ENCODE results near the gene HEATR1.

HEATR1 gene

GRCh38 chr1:236603991-236604904, at the start of gene HEATR1:
Gene HEATR1, minus strand, starts transcription at chr1:236604516. Its CDS starts 421 bp downstream, at chr1:236604095.
- in situ Hi-C loops (cut with MboI; ENCODE audit: low sequenced_read_pairs), result loop anchor here (25.0 kb wide), 3 partner anchors 508 to 958 kb away; no protein-coding TSS in a partner anchor

GRCh38 chr1:236645016-236645680, 40.8 kb upstream of the HEATR1 start:
- in situ Hi-C loops (cut with MboI; ENCODE audit: low sequenced_read_pairs), result no loop called here

- in situ Hi-C loops (cut with MboI; ENCODE audit: low sequenced_read_pairs), result no loop called here
These were observed 38.4 kb upstream of the HEATR1 start for GRCh38 chr1:236642763-236643162.

GRCh38 chr1:236639686-236640085, 35.4 kb upstream of the HEATR1 start:
- in situ Hi-C loops (cut with MboI; ENCODE audit: low sequenced_read_pairs), result no loop called here

- in situ Hi-C loops (cut with MboI; ENCODE audit: low sequenced_read_pairs), result no loop called here
These were observed 34.6 kb upstream of the HEATR1 start for GRCh38 chr1:236638945-236639344.

GRCh38 chr1:236636017-236636416, 31.7 kb upstream of the HEATR1 start:
- in situ Hi-C loops (cut with MboI; ENCODE audit: low sequenced_read_pairs), result no loop called here

GRCh38 chr1:236627727-236628408, 23.6 kb upstream of the HEATR1 start:
- in situ Hi-C loops (cut with MboI; ENCODE audit: low sequenced_read_pairs), result no loop called here

- in situ Hi-C loops (cut with MboI; ENCODE audit: low sequenced_read_pairs), result loop anchor here (25.0 kb wide), 3 partner anchors 489 to 939 kb away; no protein-coding TSS in a partner anchor
These were observed 19.3 kb upstream of the HEATR1 start for GRCh38 chr1:236623371-236624166.

GRCh38 chr1:236622407-236622806, 18.1 kb upstream of the HEATR1 start:
- in situ Hi-C loops (cut with MboI; ENCODE audit: low sequenced_read_pairs), result loop anchor here (25.0 kb wide), 3 partner anchors 490 to 940 kb away; no protein-coding TSS in a partner anchor

- in situ Hi-C loops (cut with MboI; ENCODE audit: low sequenced_read_pairs), result loop anchor here (25.0 kb wide), 3 partner anchors 493 to 943 kb away; no protein-coding TSS in a partner anchor
These were observed 15.1 kb upstream of the HEATR1 start for GRCh38 chr1:236619398-236619797.

- in situ Hi-C loops (cut with MboI; ENCODE audit: low sequenced_read_pairs), result loop anchor here (25.0 kb wide), 3 partner anchors 494 to 944 kb away; no protein-coding TSS in a partner anchor
These were observed 14.2 kb upstream of the HEATR1 start for GRCh38 chr1:236618507-236618906.

GRCh38 chr1:236615399-236616148, 11.3 kb upstream of the HEATR1 start:
- in situ Hi-C loops (cut with MboI; ENCODE audit: low sequenced_read_pairs), result loop anchor here (25.0 kb wide), 3 partner anchors 497 to 947 kb away; no protein-coding TSS in a partner anchor

- in situ Hi-C loops (cut with MboI; ENCODE audit: low sequenced_read_pairs), result loop anchor here (25.0 kb wide), 3 partner anchors 500 to 950 kb away; no protein-coding TSS in a partner anchor
These were observed 8.0 kb upstream of the HEATR1 start for GRCh38 chr1:236612349-236612748.

GRCh38 chr1:236608930-236609726, 4.8 kb upstream of the HEATR1 start:
- in situ Hi-C loops (cut with MboI; ENCODE audit: low sequenced_read_pairs), result loop anchor here (25.0 kb wide), 3 partner anchors 503 to 953 kb away; no protein-coding TSS in a partner anchor

- in situ Hi-C loops (cut with MboI; ENCODE audit: low sequenced_read_pairs), result loop anchor here (25.0 kb wide), 3 partner anchors 505 to 955 kb away; no protein-coding TSS in a partner anchor
These were observed 3.3 kb upstream of the HEATR1 start for GRCh38 chr1:236607597-236607996.

GRCh38 chr1:236604905-236605806, 840 bp upstream of the HEATR1 start:
- in situ Hi-C loops (cut with MboI; ENCODE audit: low sequenced_read_pairs), result loop anchor here (25.0 kb wide), 3 partner anchors 507 to 957 kb away; no protein-coding TSS in a partner anchor

- in situ Hi-C loops (cut with MboI; ENCODE audit: low sequenced_read_pairs), result loop anchor here (25.0 kb wide), 3 partner anchors 510 to 960 kb away; no protein-coding TSS in a partner anchor
These were observed 2.1 kb downstream of the HEATR1 start for GRCh38 chr1:236602171-236602570.

Data from HL-60/S4 (cell line).